Iris pigment epithelial cell (primary cell): ENCODE data around the gene RNF169.
A peak's percentile ranks its signal among the peaks of the same experiment; 100 is the strongest.

Experiments used
- DNase-seq: peaks from one replicate; pipeline ENCODE4 v3.0.0-alpha.2; 2011; ENCODE audit warnings: low read depth

The RNF169 gene

GRCh38 chr11:74871037-74871436, 122.4 kb downstream of the RNF169 start:
- no peak for DNase-seq

- DNase-seq: peak; percentile 35
Measured at GRCh38 chr11:74877132-74877531, 128.5 kb downstream of the RNF169 start.
